ENCODE results near the gene GON4L.
"Not testable (repeated sequence)": the region's sequence is repeated elsewhere in the genome, so short reads cannot be mapped to it uniquely, and the experiment has no call there.

GON4L gene

DNA sequence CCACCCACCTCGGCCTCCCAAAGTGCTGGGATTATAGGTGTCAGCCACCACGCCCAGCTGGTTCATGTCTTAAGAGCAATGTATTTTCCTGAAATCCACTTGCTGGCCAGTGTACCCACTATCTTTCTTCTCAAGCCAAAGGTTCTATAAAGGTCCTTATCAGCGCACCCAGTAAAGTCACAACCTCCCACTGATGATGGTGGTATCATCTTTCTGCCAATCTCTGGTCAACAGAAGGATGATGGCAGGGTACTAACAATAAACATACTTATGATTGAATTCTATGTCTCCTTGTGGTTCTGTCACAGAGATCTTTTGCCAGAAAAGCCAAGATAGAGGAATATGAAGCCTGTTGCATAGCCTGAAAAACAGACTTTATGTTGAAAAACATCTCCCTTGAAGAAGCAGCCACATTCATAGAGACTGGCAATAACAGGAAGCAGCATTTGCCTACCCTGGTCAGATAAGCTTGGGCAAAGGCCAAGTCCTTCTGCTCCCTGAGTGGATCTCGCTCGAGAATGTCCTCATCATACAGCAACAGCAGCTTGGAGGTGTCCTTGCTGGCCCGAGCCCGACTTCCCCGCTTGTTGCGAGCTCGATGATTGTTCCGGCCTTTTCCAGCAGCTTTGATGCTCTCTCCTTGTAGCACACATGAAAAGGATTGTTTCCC lies 95.1 kb downstream of the GON4L start:
- Histone ChIP-seq H2BK12ac (ENCODE audit: low read length in 2 of 2) (no peak overlapping the region), H3K36me3 (ENCODE audit: control insufficient read depth in 1 of 2, insufficient read depth in 2 of 2, low read depth in 1 of 2, low read length in 2 of 2) (peaks cover 61 to 70% of the 10 kb centered on the region in 2 experiments), H2AFZ (ENCODE audit: low read depth, low read length) (no peak overlapping the region), H3K4me2 (ENCODE audit: low read length, poor library complexity, severe bottlenecking) (no peak overlapping the region), H3K14ac (ENCODE audit: low read length in 2 of 2) (no peak overlapping the region), H3K4ac (ENCODE audit: low read depth in 1 of 2, low read length in 2 of 2) (no peak overlapping the region), H3K9me3 (ENCODE audit: control insufficient read depth, low read length) (no peaks in the 10 kb centered on the region), H4K91ac (ENCODE audit: low read length) (no peak overlapping the region), H2AK5ac (ENCODE audit: low read length, severe bottlenecking) (no peak overlapping the region), H3K18ac (ENCODE audit: low read depth in 1 of 2, low read length in 2 of 2) (no peak overlapping the region), H3K79me1 (replicated peaks; ENCODE audit: low read length, poor library complexity, severe bottlenecking) (peaks cover 14% of the 10 kb centered on the region), H3K4me3 (ENCODE audit: insufficient read depth in 1 of 2, low read depth in 1 of 2, low read length in 2 of 2) (no peak overlapping the region), H2BK15ac (ENCODE audit: low read depth, poor library complexity, severe bottlenecking) (no peak overlapping the region), H2BK120ac (ENCODE audit: low read depth, low read length) (no peak overlapping the region), H3K23ac (ENCODE audit: low read length in 2 of 2) (no peak overlapping the region), H3K4me1 (ENCODE audit: control insufficient read depth, insufficient read depth, low read depth, low read length) (no peaks in the 10 kb centered on the region), H2BK5ac (ENCODE audit: low read depth, low read length, poor library complexity, severe bottlenecking) (no peak overlapping the region), H4K8ac (ENCODE audit: low read length) (no peak overlapping the region), H3K27me3 (ENCODE audit: control insufficient read depth in 1 of 2, insufficient read depth in 1 of 2, low read length in 2 of 2) (no peaks in the 10 kb centered on the region), H3K9ac (ENCODE audit: low read length) (no peak overlapping the region), H3K27ac (ENCODE audit: low read length, poor library complexity, severe bottlenecking) (no peak overlapping the region)
- DNase-seq = no peak
- WGBS = over 99% methylated on average over 11 of the region's 11 CpGs

GRCh38 chr1:155760751-155761475 lies 96.1 kb downstream of the GON4L start:
- Histone ChIP-seq H2BK12ac (ENCODE audit: low read length in 2 of 2) (no peak overlapping the region), H2BK5ac (ENCODE audit: low read depth, low read length, poor library complexity, severe bottlenecking) (no peak overlapping the region), H3K9me3 (ENCODE audit: control insufficient read depth, low read length) (no peaks in the 10 kb centered on the region), H3K18ac (ENCODE audit: low read depth in 1 of 2, low read length in 2 of 2) (no peak overlapping the region), H3K79me1 (replicated peaks; ENCODE audit: low read length, poor library complexity, severe bottlenecking) (peaks cover 17% of the 10 kb centered on the region), H4K91ac (ENCODE audit: low read length) (no peak overlapping the region), H3K4me3 (ENCODE audit: insufficient read depth in 1 of 2, low read depth in 1 of 2, low read length in 2 of 2) (no peak overlapping the region), H2AK5ac (ENCODE audit: low read length, severe bottlenecking) (no peak overlapping the region), H3K27me3 (ENCODE audit: control insufficient read depth in 1 of 2, insufficient read depth in 1 of 2, low read length in 2 of 2) (no peaks in the 10 kb centered on the region), H3K4me1 (ENCODE audit: control insufficient read depth, insufficient read depth, low read depth, low read length) (no peaks in the 10 kb centered on the region), H2BK120ac (ENCODE audit: low read depth, low read length) (no peak overlapping the region), H4K8ac (ENCODE audit: low read length) (no peak overlapping the region), H3K14ac (ENCODE audit: low read length in 2 of 2) (no peak overlapping the region), H3K4ac (ENCODE audit: low read depth in 1 of 2, low read length in 2 of 2) (no peak overlapping the region), H3K23ac (ENCODE audit: low read length in 2 of 2) (no peak overlapping the region), H2AFZ (ENCODE audit: low read depth, low read length) (no peak overlapping the region), H3K4me2 (ENCODE audit: low read length, poor library complexity, severe bottlenecking) (no peak overlapping the region), H3K36me3 (ENCODE audit: control insufficient read depth in 1 of 2, insufficient read depth in 2 of 2, low read depth in 1 of 2, low read length in 2 of 2) (peaks cover 58 to 70% of the 10 kb centered on the region in 2 experiments), H3K9ac (ENCODE audit: low read length) (no peak overlapping the region), H3K27ac (ENCODE audit: low read length, poor library complexity, severe bottlenecking) (no peak overlapping the region), H2BK15ac (ENCODE audit: low read depth, poor library complexity, severe bottlenecking) (no peak overlapping the region)
- WGBS = 100% methylated on average over 2 of the region's 2 CpGs
- no peak for DNase-seq

- H3K9ac ChIP-seq (ENCODE audit: low read length) = no peak overlapping the region
- WGBS = 97% methylated on average over 4 of the region's 4 CpGs
- no peak overlapping the region for H2BK5ac ChIP-seq (ENCODE audit: low read depth, low read length, poor library complexity, severe bottlenecking)
Measured at GRCh38 chr1:155759966-155760630, 96.9 kb downstream of the GON4L start.

GRCh38 chr1:155759017-155759416 lies 98.0 kb downstream of the GON4L start:
- not testable (repeated sequence) for H3K27ac ChIP-seq (ENCODE audit: low read length, poor library complexity, severe bottlenecking); H2AK5ac ChIP-seq (ENCODE audit: low read length, severe bottlenecking); H3K9ac ChIP-seq (ENCODE audit: low read length); H3K4me3 ChIP-seq (ENCODE audit: insufficient read depth in 1 of 2, low read depth in 1 of 2, low read length in 2 of 2); H2BK5ac ChIP-seq (ENCODE audit: low read depth, low read length, poor library complexity, severe bottlenecking); H2BK12ac ChIP-seq (ENCODE audit: low read length in 2 of 2); DNase-seq; H2BK15ac ChIP-seq (ENCODE audit: low read depth, poor library complexity, severe bottlenecking); H3K9me3 ChIP-seq (ENCODE audit: control insufficient read depth, low read length); H3K4ac ChIP-seq (ENCODE audit: low read depth in 1 of 2, low read length in 2 of 2); H4K91ac ChIP-seq (ENCODE audit: low read length); H3K23ac ChIP-seq (ENCODE audit: low read length in 2 of 2); H3K14ac ChIP-seq (ENCODE audit: low read length in 2 of 2); H3K18ac ChIP-seq (ENCODE audit: low read depth in 1 of 2, low read length in 2 of 2); H2AFZ ChIP-seq (ENCODE audit: low read depth, low read length); H4K8ac ChIP-seq (ENCODE audit: low read length); H3K4me2 ChIP-seq (ENCODE audit: low read length, poor library complexity, severe bottlenecking); H3K4me1 ChIP-seq (ENCODE audit: control insufficient read depth, insufficient read depth, low read depth, low read length); H2BK120ac ChIP-seq (ENCODE audit: low read depth, low read length); H3K27me3 ChIP-seq (ENCODE audit: control insufficient read depth in 1 of 2, insufficient read depth in 1 of 2, low read length in 2 of 2)
- Histone ChIP-seq H3K79me1 (replicated peaks; ENCODE audit: low read length, poor library complexity, severe bottlenecking) (peaks cover 18% of the 10 kb centered on the region), H3K36me3 (ENCODE audit: control insufficient read depth in 1 of 2, insufficient read depth in 2 of 2, low read depth in 1 of 2, low read length in 2 of 2) (peaks cover 55 to 70% of the 10 kb centered on the region in 2 experiments)
- WGBS = 94% methylated on average over 3 of the region's 3 CpGs

More at GRCh38 chr1:155759966-155760630, 96.9 kb downstream of the GON4L start:
- H3K27ac ChIP-seq (ENCODE audit: low read length, poor library complexity, severe bottlenecking) = no peak overlapping the region
- H2BK120ac ChIP-seq (ENCODE audit: low read depth, low read length) = no peak overlapping the region
- DNase-seq = no peak
- H2BK12ac ChIP-seq (ENCODE audit: low read length in 2 of 2) = no peak overlapping the region
- H3K18ac ChIP-seq (ENCODE audit: low read depth in 1 of 2, low read length in 2 of 2) = no peak overlapping the region
- no peaks in the 10 kb centered on the region for H3K4me1 ChIP-seq (ENCODE audit: control insufficient read depth, insufficient read depth, low read depth, low read length)
- no peak overlapping the region for H3K14ac ChIP-seq (ENCODE audit: low read length in 2 of 2)
- no peak overlapping the region for H2AFZ ChIP-seq (ENCODE audit: low read depth, low read length)
- H3K23ac ChIP-seq (ENCODE audit: low read length in 2 of 2) = no peak overlapping the region
- H3K4ac ChIP-seq (ENCODE audit: low read depth in 1 of 2, low read length in 2 of 2) = no peak overlapping the region
- H4K8ac ChIP-seq (ENCODE audit: low read length) = no peak overlapping the region
- no peak overlapping the region for H2AK5ac ChIP-seq (ENCODE audit: low read length, severe bottlenecking)
- no peaks in the 10 kb centered on the region for H3K27me3 ChIP-seq (ENCODE audit: control insufficient read depth in 1 of 2, insufficient read depth in 1 of 2, low read length in 2 of 2)
- no peak overlapping the region for H2BK15ac ChIP-seq (ENCODE audit: low read depth, poor library complexity, severe bottlenecking)
- peaks cover 53 to 70% of the 10 kb centered on the region in 2 experiments for H3K36me3 ChIP-seq (ENCODE audit: control insufficient read depth in 1 of 2, insufficient read depth in 2 of 2, low read depth in 1 of 2, low read length in 2 of 2)
- H3K4me2 ChIP-seq (ENCODE audit: low read length, poor library complexity, severe bottlenecking) = no peak overlapping the region
- no peaks in the 10 kb centered on the region for H3K9me3 ChIP-seq (ENCODE audit: control insufficient read depth, low read length)
- H3K79me1 ChIP-seq (replicated peaks; ENCODE audit: low read length, poor library complexity, severe bottlenecking) = peaks cover 18% of the 10 kb centered on the region
- no peak overlapping the region for H4K91ac ChIP-seq (ENCODE audit: low read length)
- H3K4me3 ChIP-seq (ENCODE audit: insufficient read depth in 1 of 2, low read depth in 1 of 2, low read length in 2 of 2) = no peak overlapping the region

All from mesenchymal stem cell (in vitro differentiated cells and primary cell).